Mammary epithelial cell (primary cell): ENCODE results near the gene FARP1.

Source experiments
- CTCF ChIP-seq, 2 donors: IDR thresholded peaks in 1 of 2; conservative IDR thresholded peaks in 1 of 2; 2 replicates each; pipeline ENCODE4 v1.5.1; 2011 to 2012; ENCODE audit warnings: inconsistent platforms in 2 of 2, low read length in 2 of 2, mild to moderate bottlenecking in 2 of 2, control low read depth in 1 of 2, low read depth in 1 of 2; ENCODE audit not compliant: insufficient read depth in 1 of 2; ENCODE audit errors: extremely low read depth in 1 of 2
- EZH2 ChIP-seq: IDR thresholded peaks from 2 replicates; pipeline ENCODE4 v1.6.1; 2012; ENCODE audit warnings: low read length, inconsistent platforms, borderline replicate concordance

- no peak for TF ChIP-seq EZH2
- TF ChIP-seq CTCF (conservative IDR thresholded peaks at IDR 0.05 in 1 of 2, IDR thresholded peaks at IDR 0.05 in 1 of 2; ENCODE audit: extremely low read depth in 1 of 2, insufficient read depth in 1 of 2, low read depth in 1 of 2, low read length in 2 of 2), result no peak
Measured at GRCh38 chr13:98411013-98411412, 268.1 kb downstream of the FARP1 start.
